Fibroblast of pulmonary artery (primary cell): ENCODE data around the gene KIF19.
A peak's percentile ranks its signal among the peaks of the same experiment; 100 is the strongest.

Experiments
- DNase-seq: peaks from one replicate; pipeline ENCODE4 v3.0.0-alpha.2; 2010; ENCODE audit warnings: low read depth
- H3K4me3 ChIP-seq: replicated peaks from 2 replicates; pipeline ENCODE4 v1.5.1; 2011; ENCODE audit warnings: low read depth, mild to moderate bottlenecking, control low read depth, low read length, moderate library complexity
- CTCF ChIP-seq: IDR thresholded peaks from 2 replicates; pipeline ENCODE4 v1.5.1; 2011; ENCODE audit warnings: mild to moderate bottlenecking, control low read depth, low read length, inconsistent platforms; ENCODE audit errors: missing control alignments

KIF19 gene

DNA sequence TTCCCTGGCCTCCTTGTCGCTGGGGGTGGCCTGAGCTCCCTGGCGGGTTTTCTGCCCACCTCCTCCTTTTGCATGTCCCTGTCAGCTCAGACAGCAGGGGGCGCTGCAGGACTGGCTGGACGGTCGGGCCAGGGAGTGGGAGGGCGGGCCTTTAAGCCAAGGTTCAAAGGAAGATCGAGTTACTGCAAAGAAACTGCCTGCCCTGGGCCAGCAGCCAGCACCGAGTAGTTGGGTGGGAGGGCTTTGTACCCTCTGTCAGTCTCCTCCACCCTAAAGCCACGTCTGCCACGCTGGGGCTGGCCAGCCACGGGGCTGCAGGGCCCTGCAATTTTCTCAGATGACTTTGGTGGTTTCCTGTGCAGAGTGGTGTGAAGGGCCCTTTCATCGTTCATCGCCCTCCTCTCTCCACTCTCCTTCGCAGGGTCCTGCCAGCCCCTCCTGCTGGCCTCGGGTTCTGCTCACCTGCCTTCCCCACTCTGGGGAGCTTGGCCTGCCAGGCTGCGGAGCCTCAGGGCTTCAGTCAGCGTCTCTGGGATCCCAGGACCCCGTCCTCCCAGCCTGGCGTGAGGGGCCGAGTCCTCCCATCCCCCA, 53.6 kb downstream of the KIF19 start:
- TF ChIP-seq CTCF, result peak; percentile 81
- DNase-seq, result peak; percentile 82
- H3K4me3 ChIP-seq, result no peak overlapping the region

GRCh38 chr17:74380086-74380958, 54.3 kb downstream of the KIF19 start:
- no peak overlapping the region for H3K4me3 ChIP-seq
- no peak for DNase-seq
- TF ChIP-seq CTCF, result no peak

DNA sequence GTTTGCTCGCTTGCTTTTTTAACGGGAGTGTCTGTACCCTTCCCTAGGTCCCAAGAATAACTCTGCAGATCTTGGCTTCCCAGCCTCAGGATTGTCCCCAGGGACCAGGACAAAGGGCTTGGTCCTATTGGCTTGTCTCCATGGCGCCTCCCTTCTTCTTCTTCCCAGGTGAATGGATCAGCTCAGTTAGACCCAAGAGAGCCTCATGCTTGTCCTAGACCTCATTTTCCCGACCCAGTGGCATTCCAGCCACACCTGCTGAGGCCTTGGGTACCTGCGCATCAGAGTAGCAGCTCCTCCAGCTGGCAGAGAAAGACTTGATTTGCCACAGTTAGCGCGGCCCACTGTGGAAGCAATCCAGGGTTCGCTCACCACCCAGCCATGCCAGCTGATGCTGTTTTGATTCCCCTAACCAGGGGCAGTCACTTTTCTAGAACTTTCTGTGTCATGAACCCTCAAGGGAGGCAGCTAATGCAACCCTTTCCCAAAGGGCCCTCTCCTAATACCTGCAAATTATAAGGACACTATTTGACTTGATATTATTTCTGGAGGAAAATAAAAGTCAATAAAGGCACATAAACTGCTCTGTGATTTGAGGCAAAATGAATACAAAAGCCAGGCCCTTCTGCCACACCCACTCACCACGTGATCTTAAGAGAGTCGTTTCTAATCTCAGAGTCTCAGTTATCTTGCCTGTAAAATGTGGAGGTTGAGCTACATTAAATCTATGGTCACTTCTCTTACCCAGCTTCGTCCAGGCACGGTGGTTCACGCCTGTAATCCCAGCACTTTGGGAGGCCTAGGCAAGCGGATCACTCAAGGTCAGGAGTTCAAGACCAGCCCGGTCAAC, 55.2 kb downstream of the KIF19 start:
- DNase-seq, result no peak
- no peak for TF ChIP-seq CTCF

DNA sequence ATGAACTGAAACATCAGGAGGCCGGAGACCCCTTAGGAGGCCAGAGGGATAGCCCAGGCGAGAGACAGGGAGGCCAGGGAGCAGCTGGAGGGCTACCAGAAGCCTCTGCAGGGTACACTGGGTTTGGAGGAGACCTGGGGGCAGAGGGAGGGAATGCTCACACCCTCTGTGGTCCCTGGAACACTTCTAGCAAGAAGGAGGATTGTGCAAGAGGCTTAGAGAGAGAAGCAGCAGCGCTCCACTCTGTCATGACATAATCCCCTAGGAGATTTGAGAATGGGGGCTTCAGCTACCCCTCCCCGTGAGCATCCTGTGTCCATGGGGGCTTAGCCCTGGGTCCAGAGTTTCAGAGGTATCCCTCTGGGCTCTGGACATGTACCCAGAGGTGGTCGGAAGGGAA, 57.1 kb downstream of the KIF19 start:
- no peak for TF ChIP-seq CTCF
- no peak overlapping the region for H3K4me3 ChIP-seq
- no peak for DNase-seq

More for the DNA sequence above, 55.2 kb downstream of the KIF19 start:
- H3K4me3 ChIP-seq, result no peak overlapping the region

GRCh38 chr17:74385201-74385600, 59.2 kb downstream of the KIF19 start:
- H3K4me3 ChIP-seq, result no peak overlapping the region
- TF ChIP-seq CTCF, result no peak
- DNase-seq, result no peak

DNA sequence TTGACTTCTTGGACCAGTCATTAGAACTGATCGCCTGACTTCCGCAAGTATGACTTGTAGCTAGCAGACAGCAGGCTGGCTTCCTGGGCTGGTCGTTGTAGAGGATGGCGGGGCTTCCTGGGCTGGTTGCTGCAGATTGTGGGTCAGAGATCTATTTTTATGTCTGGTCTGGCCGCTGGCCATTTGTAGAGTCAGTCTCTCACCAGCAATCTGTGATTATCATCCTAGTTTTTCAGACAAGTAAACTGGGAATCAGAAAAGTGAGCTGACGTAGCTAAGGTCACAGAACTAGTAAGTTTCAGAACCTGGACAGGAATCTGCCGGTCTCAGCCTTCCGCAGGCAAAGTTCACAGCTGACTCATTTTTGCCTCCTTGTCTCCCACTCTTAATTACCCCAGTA, 60.4 kb downstream of the KIF19 start:
- no peak for TF ChIP-seq CTCF
- DNase-seq, result peak; percentile 29
- no peak overlapping the region for H3K4me3 ChIP-seq
